ENCODE measurements around the gene SEPSECS.

The SEPSECS gene

GRCh38 chr4:25110527-25111329, 49.5 kb downstream of the SEPSECS start:
- Histone ChIP-seq H3K4me3 (ENCODE audit: low read depth, low read length) (no peak overlapping the region), H3K9me3 (ENCODE audit: control insufficient read depth, low read length) (no peaks in the 10 kb centered on the region), H3K36me3 (ENCODE audit: control insufficient read depth, insufficient read depth, low read length) (no peaks in the 10 kb centered on the region), H3K27me3 (ENCODE audit: control insufficient read depth, insufficient read depth, low read length) (no peaks in the 10 kb centered on the region), H3K27ac (no peak overlapping the region), H3K9ac (no peak overlapping the region), H3K4me2 (ENCODE audit: low read length) (no peak overlapping the region), H3K79me2 (no peaks in the 10 kb centered on the region), H3K4me1 (peaks cover 9% of the 10 kb centered on the region), H2AFZ (no peak overlapping the region)
- no peak for TF ChIP-seq CTCF (IDR thresholded peaks at IDR 0.05)

GRCh38 chr4:25109511-25109910, 50.7 kb downstream of the SEPSECS start:
- TF ChIP-seq CTCF (IDR thresholded peaks at IDR 0.05) = no peak
- peaks cover 13% of the 10 kb centered on the region for H3K4me1 ChIP-seq
- H3K4me2 ChIP-seq (ENCODE audit: low read length) = no peak overlapping the region
- no peak overlapping the region for H2AFZ ChIP-seq
- H3K79me2 ChIP-seq = no peaks in the 10 kb centered on the region
- H3K27me3 ChIP-seq (ENCODE audit: control insufficient read depth, insufficient read depth, low read length) = no peaks in the 10 kb centered on the region
- no peak overlapping the region for H3K9ac ChIP-seq
- no peaks in the 10 kb centered on the region for H3K36me3 ChIP-seq (ENCODE audit: control insufficient read depth, insufficient read depth, low read length)
- H3K9me3 ChIP-seq (ENCODE audit: control insufficient read depth, low read length) = no peaks in the 10 kb centered on the region
- H3K4me3 ChIP-seq (ENCODE audit: low read depth, low read length) = no peak overlapping the region
- no peak overlapping the region for H3K27ac ChIP-seq

- H3K9ac ChIP-seq = no peak overlapping the region
- no peak overlapping the region for H3K27ac ChIP-seq
- no peak overlapping the region for H3K4me2 ChIP-seq (ENCODE audit: low read length)
- H3K79me2 ChIP-seq = no peaks in the 10 kb centered on the region
- H3K36me3 ChIP-seq (ENCODE audit: control insufficient read depth, insufficient read depth, low read length) = no peaks in the 10 kb centered on the region
- no peaks in the 10 kb centered on the region for H3K27me3 ChIP-seq (ENCODE audit: control insufficient read depth, insufficient read depth, low read length)
- H2AFZ ChIP-seq = no peak overlapping the region
- H3K9me3 ChIP-seq (ENCODE audit: control insufficient read depth, low read length) = no peaks in the 10 kb centered on the region
- TF ChIP-seq CTCF (IDR thresholded peaks at IDR 0.05) = no peak
- no peak overlapping the region for H3K4me3 ChIP-seq (ENCODE audit: low read depth, low read length)
- peaks cover 22% of the 10 kb centered on the region for H3K4me1 ChIP-seq
Observed at GRCh38 chr4:25108556-25108955, 51.7 kb downstream of the SEPSECS start.

- no peaks in the 10 kb centered on the region for H3K36me3 ChIP-seq (ENCODE audit: control insufficient read depth, insufficient read depth, low read length)
- H3K4me3 ChIP-seq (ENCODE audit: low read depth, low read length) = no peak overlapping the region
- no peaks in the 10 kb centered on the region for H3K9me3 ChIP-seq (ENCODE audit: control insufficient read depth, low read length)
Observed at GRCh38 chr4:25107827-25108516, 52.3 kb downstream of the SEPSECS start.

More at GRCh38 chr4:25107827-25108516, 52.3 kb downstream of the SEPSECS start:
- TF ChIP-seq CTCF (IDR thresholded peaks at IDR 0.05) = no peak
- Histone ChIP-seq H3K4me1 (peaks cover 27% of the 10 kb centered on the region), H3K79me2 (no peaks in the 10 kb centered on the region), H3K4me2 (ENCODE audit: low read length) (no peak overlapping the region), H3K27me3 (ENCODE audit: control insufficient read depth, insufficient read depth, low read length) (no peaks in the 10 kb centered on the region), H3K27ac (peak overlapping the region; percentile 30), H3K9ac (no peak overlapping the region), H2AFZ (peak overlapping the region; percentile 57)

Measured in parathyroid adenoma (tissue), 2 donors.